GM23338 (cell line): ENCODE measurements around the gene TLE3. TPM values are rescaled to one million over a fixed set of nuclear protein-coding genes. Genes with fewer than 3 reads are reported as not detected.

ENCODE experiments used
- ATAC-seq: fragments of 200-7000 bp; cut with Tn5 transposase; 3 replicates; pipeline ENCODE4 v1.9.1; 2020
- DNase-seq: peaks from one replicate; pipeline ENCODE4 v3.0.0-alpha.2; 2015; ENCODE audit warnings: low spot score
- H2AFZ ChIP-seq: fragments of 200-600 bp; sonication (generic); 2 replicates; pipeline ENCODE4 v1.8.0; 2016; ENCODE audit warnings: antibody characterized with exemption, mild to moderate bottlenecking, moderate library complexity
- H3F3A ChIP-seq: fragments of 200-600 bp; sonication (generic); replicated peaks from 2 replicates; pipeline ENCODE4 v1.8.0; 2017; ENCODE audit warnings: antibody characterized with exemption, mixed run types, low read depth
- H3K27ac ChIP-seq: fragments of 200-600 bp; sonication (generic); 2 replicates; pipeline ENCODE4 v1.6.1; 2016; ENCODE audit warnings: low read depth
- H3K27me3 ChIP-seq: fragments of 200-600 bp; sonication (generic); 2 replicates; pipeline ENCODE4 v1.8.0; 2016; ENCODE audit warnings: mild to moderate bottlenecking, mixed run types, moderate library complexity; ENCODE audit not compliant: insufficient read depth
- H3K36me3 ChIP-seq: fragments of 200-600 bp; sonication (generic); 2 replicates; pipeline ENCODE4 v1.8.0; 2016; ENCODE audit warnings: mild to moderate bottlenecking; ENCODE audit not compliant: insufficient read depth
- H3K4me1 ChIP-seq: fragments of 200-600 bp; sonication (generic); 2 replicates; pipeline ENCODE4 v1.8.0; 2016; ENCODE audit warnings: mild to moderate bottlenecking, moderate library complexity; ENCODE audit not compliant: insufficient read depth
- H3K4me2 ChIP-seq: fragments of 200-600 bp; sonication (generic); 2 replicates; pipeline ENCODE4 v1.7.1; 2017; ENCODE audit warnings: mixed run types
- H3K4me3 ChIP-seq: fragments of 200-600 bp; sonication (generic); 2 replicates; pipeline ENCODE4 v1.6.1; 2016; ENCODE audit warnings: mixed run types
- H3K79me2 ChIP-seq: fragments of 200-600 bp; sonication (generic); replicated peaks from 2 replicates; pipeline ENCODE4 v1.8.0; 2017; ENCODE audit warnings: mild to moderate bottlenecking; ENCODE audit not compliant: insufficient read depth
- H3K9me2 ChIP-seq: fragments of 200-600 bp; sonication (generic); 2 replicates; pipeline ENCODE4 v1.8.0; 2017; ENCODE audit not compliant: insufficient read depth
- H4K20me1 ChIP-seq: fragments of 200-600 bp; sonication (generic); replicated peaks from 2 replicates; pipeline ENCODE4 v1.8.0; 2017; ENCODE audit warnings: mild to moderate bottlenecking; ENCODE audit not compliant: insufficient read depth
- H3K27ac Mint-ChIP-seq: 2 replicates; pipeline ENCODE4 v1.8.0; 2020; ENCODE audit warnings: inconsistent platforms, mild to moderate bottlenecking, moderate library complexity, mixed read lengths
- H3K27me3 Mint-ChIP-seq: 3 replicates; pipeline ENCODE4 v1.8.0; 2022; ENCODE audit warnings: low read depth, mild to moderate bottlenecking, moderate library complexity, mixed read lengths, inconsistent platforms; ENCODE audit not compliant: insufficient read depth, poor library complexity
- H3K36me3 Mint-ChIP-seq: 3 replicates; pipeline ENCODE4 v1.8.0; 2021; ENCODE audit warnings: low read depth, mild to moderate bottlenecking, inconsistent platforms, moderate library complexity, mixed read lengths
- H3K4me1 Mint-ChIP-seq: 3 replicates; pipeline ENCODE4 v1.8.0; 2020; ENCODE audit warnings: mild to moderate bottlenecking, inconsistent platforms, mixed read lengths
- H3K4me3 Mint-ChIP-seq: 3 replicates; pipeline ENCODE4 v1.8.0; 2021; ENCODE audit warnings: moderate library complexity, mild to moderate bottlenecking, inconsistent platforms, mixed read lengths
- H3K9me3 Mint-ChIP-seq: 3 replicates; pipeline ENCODE4 v1.8.0; 2020; ENCODE audit warnings: moderate library complexity, mild to moderate bottlenecking, inconsistent platforms, mixed read lengths
- CREB1 ChIP-seq: fragments of 250-450 bp; sonication (Bioruptor Pico); IDR thresholded peaks from 2 replicates; pipeline ENCODE4 v1.5.0; 2020; ENCODE audit warnings: low read depth, mild to moderate bottlenecking, moderate library complexity
- EZH2 ChIP-seq: fragments of 200-600 bp; sonication (generic); IDR thresholded peaks from one replicate; pipeline ENCODE4 v1.8.0; 2017; ENCODE audit warnings: antibody characterized with exemption, mild to moderate bottlenecking, low read depth; ENCODE audit not compliant: unreplicated experiment
- NANOG ChIP-seq: IDR thresholded peaks from 2 replicates; pipeline ENCODE4 v1.6.1; 2016; ENCODE audit warnings: antibody characterized with exemption, borderline replicate concordance
- POLR2AphosphoS5 ChIP-seq: IDR thresholded peaks from 2 replicates; pipeline ENCODE4 v1.6.1; 2016; ENCODE audit warnings: antibody characterized with exemption, low read depth
- REST ChIP-seq: IDR thresholded peaks from one replicate; pipeline ENCODE4 v1.6.1; 2018; ENCODE audit warnings: antibody characterized with exemption; ENCODE audit not compliant: unreplicated experiment
- STAT1 ChIP-seq: IDR thresholded peaks from one replicate; pipeline ENCODE4 v1.6.1; 2016; ENCODE audit warnings: antibody characterized with exemption; ENCODE audit not compliant: unreplicated experiment
- ZNF114 ChIP-seq: fragments of 250-450 bp; sonication (Bioruptor Pico); IDR thresholded peaks from 2 replicates; pipeline ENCODE4 v1.5.0; 2020; ENCODE audit warnings: mild to moderate bottlenecking, moderate library complexity
- polyA plus RNA-seq: library from polyadenylated mRNA; unstranded; fragments of >200 nt; fragmentation: Nextera tagmentation; extraction: Ambion mirVana; gene quantifications from 2 replicates; pipeline ENCODE4 v1.2.1, GENCODE V29; 2016
- total RNA-seq: library from RNA; depleted of rRNA; stranded (reverse); fragments of >200 nt; shearing (Covaris generic); gene quantifications from 2 replicates; pipeline ENCODE4 v1.2.3, GENCODE V29; 2014
- TF ChIP-seq, protein P1 (sequence below), 2 experiments: fragments of 200-600 bp in 1 of 2; sonication (generic) in 1 of 2; conservative IDR thresholded peaks; 2 replicates each; pipeline versions ENCODE4 v1.5.1 to v1.6.1; 2016 to 2017; ENCODE audit warnings: antibody characterized with exemption in 2 of 2, low read depth in 2 of 2, mild to moderate bottlenecking in 2 of 2, moderate library complexity in 1 of 2

TLE3 gene
- total and polyA plus RNA-seq, 2 experiments from 2014 or later = 10.4 to 79.5 TPM

DNA sequence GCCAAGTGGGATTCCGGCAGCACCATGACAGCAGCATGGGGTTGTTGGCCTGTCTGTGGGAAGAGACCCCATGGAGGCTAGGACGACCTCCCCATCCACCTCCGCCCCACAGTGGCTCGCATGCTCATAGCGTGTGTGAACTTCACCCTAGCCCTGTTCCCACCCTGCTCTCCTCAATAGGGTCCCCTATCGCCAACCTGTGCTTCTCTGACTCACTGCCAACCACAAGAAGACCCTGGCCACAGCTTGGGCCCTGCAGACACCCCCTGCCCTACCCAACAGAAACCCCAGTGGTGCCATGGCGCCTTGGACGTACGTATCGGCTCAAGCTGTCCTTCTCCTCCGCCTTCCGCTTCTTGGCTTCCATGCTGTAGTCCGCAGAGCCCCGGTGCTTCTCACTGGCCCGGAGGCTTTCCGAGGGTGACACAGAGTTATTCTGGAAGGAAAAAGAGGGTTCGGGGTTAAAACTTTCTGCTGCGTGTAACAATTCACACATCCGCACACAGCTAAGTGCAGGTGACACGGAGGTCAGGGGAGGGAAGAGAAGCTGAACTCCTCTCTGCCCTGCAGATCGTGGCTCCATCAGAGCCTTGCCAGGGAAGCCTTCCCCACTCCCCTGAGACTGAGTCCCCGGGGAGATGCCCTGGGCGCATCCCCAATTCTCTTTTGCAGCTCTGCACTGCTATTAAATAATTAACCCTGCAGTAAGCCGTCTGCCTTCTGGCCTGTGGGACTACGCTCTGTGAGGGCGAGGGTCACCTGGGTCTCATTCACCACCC, 37.3 kb downstream of the TLE3 start:
- no peaks in the 10 kb centered on the region for H3K9me2 ChIP-seq
- H3F3A ChIP-seq = no peaks in the 10 kb centered on the region
- no peak for TF ChIP-seq CREB1 (CRISPR knock-in tag)
- TF ChIP-seq NANOG = no peak
- TF ChIP-seq REST = no peak
- H3K36me3 ChIP-seq = peaks cover 8% of the 10 kb centered on the region; the same call in 1 of the 2 replicates
- H3K27me3 ChIP-seq = no peaks in the 10 kb centered on the region
- Mint-ChIP-seq H3K4me3 (no peak overlapping the region; the same call in 2 of the 3 replicates), H3K27ac (no peak overlapping the region), H3K36me3 (peaks cover 72% of the 10 kb centered on the region), H3K27me3 (peaks cover 6% of the 10 kb centered on the region), H3K9me3 (no peaks in the 10 kb centered on the region), H3K4me1 (peaks cover 4% of the 10 kb centered on the region; the same call in 2 of the 3 replicates)
- no peaks in the 10 kb centered on the region; the same call in 1 of the 2 replicates for H3K79me2 ChIP-seq
- ATAC-seq = no peak
- peaks cover 4% of the 10 kb centered on the region for H4K20me1 ChIP-seq
- no peak overlapping the region for H2AFZ ChIP-seq
- H3K4me2 ChIP-seq = no peak overlapping the region
- H3K4me1 ChIP-seq = no peaks in the 10 kb centered on the region; the same call in 1 of the 2 replicates
- DNase-seq = no peak
- no peak overlapping the region for H3K4me3 ChIP-seq
- H3K27ac ChIP-seq = no peak overlapping the region

GRCh38 chr15:70059476-70060213, 38.1 kb downstream of the TLE3 start:
- H3K27ac Mint-ChIP-seq = no peak overlapping the region
- H3K4me2 ChIP-seq = no peak overlapping the region
- no peaks in the 10 kb centered on the region for H3K9me3 Mint-ChIP-seq
- H4K20me1 ChIP-seq = peaks cover 4% of the 10 kb centered on the region
- no peak overlapping the region for H2AFZ ChIP-seq
- H3K36me3 Mint-ChIP-seq = peaks cover 74% of the 10 kb centered on the region
- H3K79me2 ChIP-seq = no peaks in the 10 kb centered on the region
- H3K4me1 ChIP-seq = no peaks in the 10 kb centered on the region; the same call in 1 of the 2 replicates
- H3K4me3 Mint-ChIP-seq = no peak overlapping the region
- H3K9me2 ChIP-seq = no peaks in the 10 kb centered on the region
- no peak overlapping the region for H3K4me3 ChIP-seq
- no peak overlapping the region for H3K27ac ChIP-seq
- H3K27me3 Mint-ChIP-seq = peaks cover 6% of the 10 kb centered on the region
- peaks cover 8% of the 10 kb centered on the region; the same call in 1 of the 2 replicates for H3K36me3 ChIP-seq
- DNase-seq (no peak), ATAC-seq (no peak)
- H3K27me3 ChIP-seq = no peaks in the 10 kb centered on the region
- no peaks in the 10 kb centered on the region for H3F3A ChIP-seq
- peaks cover 4% of the 10 kb centered on the region; the same call in 2 of the 3 replicates for H3K4me1 Mint-ChIP-seq
- TF ChIP-seq, protein P1, sequence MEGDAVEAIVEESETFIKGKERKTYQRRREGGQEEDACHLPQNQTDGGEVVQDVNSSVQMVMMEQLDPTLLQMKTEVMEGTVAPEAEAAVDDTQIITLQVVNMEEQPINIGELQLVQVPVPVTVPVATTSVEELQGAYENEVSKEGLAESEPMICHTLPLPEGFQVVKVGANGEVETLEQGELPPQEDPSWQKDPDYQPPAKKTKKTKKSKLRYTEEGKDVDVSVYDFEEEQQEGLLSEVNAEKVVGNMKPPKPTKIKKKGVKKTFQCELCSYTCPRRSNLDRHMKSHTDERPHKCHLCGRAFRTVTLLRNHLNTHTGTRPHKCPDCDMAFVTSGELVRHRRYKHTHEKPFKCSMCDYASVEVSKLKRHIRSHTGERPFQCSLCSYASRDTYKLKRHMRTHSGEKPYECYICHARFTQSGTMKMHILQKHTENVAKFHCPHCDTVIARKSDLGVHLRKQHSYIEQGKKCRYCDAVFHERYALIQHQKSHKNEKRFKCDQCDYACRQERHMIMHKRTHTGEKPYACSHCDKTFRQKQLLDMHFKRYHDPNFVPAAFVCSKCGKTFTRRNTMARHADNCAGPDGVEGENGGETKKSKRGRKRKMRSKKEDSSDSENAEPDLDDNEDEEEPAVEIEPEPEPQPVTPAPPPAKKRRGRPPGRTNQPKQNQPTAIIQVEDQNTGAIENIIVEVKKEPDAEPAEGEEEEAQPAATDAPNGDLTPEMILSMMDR (conservative IDR thresholded peaks at IDR 0.05; ENCODE audit: low read depth in 2 of 2) = no peak
- TF ChIP-seq CREB1 (CRISPR knock-in tag) = no peak
- no peak for TF ChIP-seq NANOG
- TF ChIP-seq STAT1 = no peak
- no peak for TF ChIP-seq EZH2
- no peak for TF ChIP-seq REST
- no peak for TF ChIP-seq POLR2AphosphoS5
- TF ChIP-seq ZNF114 (CRISPR knock-in tag) = no peak
